ENCODE data around the gene LRCOL1. TPM values are rescaled to one million over a fixed set of nuclear protein-coding genes. Genes with fewer than 3 reads are reported as not detected.
A peak's percentile ranks its signal among the peaks of the same experiment; 100 is the strongest.

Gene LRCOL1
- total and polyA plus RNA-seq, 2 of the 13 experiments (the other 11 are each of a cell fraction or from before 2014, with no cell fraction given) = not detected

DNA sequence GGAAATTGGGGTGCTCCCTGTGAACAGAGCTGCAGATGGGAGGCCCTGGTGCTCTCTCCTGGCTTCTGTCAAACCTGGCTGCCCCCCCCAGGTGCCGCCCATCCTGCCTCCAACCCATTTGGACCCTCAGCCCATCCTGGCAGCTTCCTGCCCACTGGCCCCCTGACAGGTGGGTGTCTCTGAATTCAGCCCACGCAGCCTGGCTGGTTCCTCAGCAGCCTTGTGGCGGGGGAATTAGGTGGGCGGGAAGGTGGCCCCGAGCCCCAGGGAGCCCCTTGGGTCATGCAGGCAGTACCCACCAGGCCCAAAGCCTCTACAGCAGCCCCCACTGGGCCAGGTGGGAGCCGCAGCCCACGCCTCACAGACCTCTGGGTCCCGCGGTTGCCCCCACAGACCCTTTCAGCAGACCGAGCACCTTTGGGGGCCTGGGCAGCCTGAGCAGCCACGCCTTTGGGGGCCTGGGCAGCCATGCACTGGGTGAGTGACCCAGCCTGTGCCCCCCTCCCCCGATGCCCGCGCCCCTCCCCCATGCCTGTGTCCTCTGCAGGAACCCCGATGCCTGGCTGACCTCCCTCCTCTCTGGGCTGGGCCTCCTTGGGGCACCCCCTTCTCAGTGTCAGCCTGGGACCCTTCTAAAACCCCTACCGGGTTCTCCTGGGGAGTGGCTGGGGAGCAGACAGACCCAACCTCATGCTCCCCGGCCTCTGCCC lies 28.9 kb downstream of the LRCOL1 start:
- ChIA-PET POLR2A (no interaction called here), CTCF (ENCODE audit: low intra/inter-chr PET ratio, low total read pairs) (no interaction called here)
- FAIRE-seq = no peak
- Histone ChIP-seq H3K79me2 (ENCODE audit: insufficient read depth, low read length) (no peaks in the 10 kb centered on the region), H3K4me3 (replicated peaks in 1 of 3; ENCODE audit: insufficient read depth in 1 of 3, low read depth in 2 of 3, low read length in 3 of 3) (no peak overlapping the region), H3K27ac (ENCODE audit: extremely low read length, insufficient read depth, low read length) (no peak overlapping the region), H3K9me3 (ENCODE audit: low read length) (no peaks in the 10 kb centered on the region), H3K9ac (ENCODE audit: insufficient read depth, low read depth, low read length) (no peak overlapping the region), H3K4me1 (ENCODE audit: insufficient read depth, low read length) (no peaks in the 10 kb centered on the region), H3K36me3 (replicated peaks in 1 of 2; ENCODE audit: control insufficient read depth in 1 of 2, insufficient read depth in 2 of 2, low read length in 2 of 2) (peaks cover 3 to 7% of the 10 kb centered on the region in 2 experiments; a peak in 2 of 5 replicates), H3K4me2 (ENCODE audit: low read depth, low read length) (no peak overlapping the region), H3K27me3 (ENCODE audit: control insufficient read depth in 1 of 2, insufficient read depth in 2 of 2, low read length in 2 of 2) (no peaks in the 10 kb centered on the region), H4K20me1 (ENCODE audit: insufficient read depth, low read length) (no peaks in the 10 kb centered on the region), H2AFZ (ENCODE audit: low read length) (no peak overlapping the region)
- TF ChIP-seq AGO2 (optimal IDR thresholded peaks at IDR 0.05; ENCODE audit: low read depth, low read length) (peak; percentile 50), NR2F2 (IDR thresholded peaks at IDR 0.05; ENCODE audit: borderline replicate concordance, low read depth) (no peak)
- intact Hi-C loops (cut with micrococcal nuclease; ENCODE audit: unreplicated experiment) (no loop called here), in situ Hi-C loops (cut with HindIII; ENCODE audit: extremely low pct_ligation_motif_present, low pct_unique_long_range_greater_than_20kb) (no loop called here)
- ATAC-seq = no peak
- WGBS (ENCODE audit: low lambda C conversion rate) = 81% methylated on average over 6 of the region's 17 CpGs
- no peak for DNase-seq (ENCODE audit: low spot score)
- BruUV-seq (replicated peaks) = no TSS peak

DNA sequence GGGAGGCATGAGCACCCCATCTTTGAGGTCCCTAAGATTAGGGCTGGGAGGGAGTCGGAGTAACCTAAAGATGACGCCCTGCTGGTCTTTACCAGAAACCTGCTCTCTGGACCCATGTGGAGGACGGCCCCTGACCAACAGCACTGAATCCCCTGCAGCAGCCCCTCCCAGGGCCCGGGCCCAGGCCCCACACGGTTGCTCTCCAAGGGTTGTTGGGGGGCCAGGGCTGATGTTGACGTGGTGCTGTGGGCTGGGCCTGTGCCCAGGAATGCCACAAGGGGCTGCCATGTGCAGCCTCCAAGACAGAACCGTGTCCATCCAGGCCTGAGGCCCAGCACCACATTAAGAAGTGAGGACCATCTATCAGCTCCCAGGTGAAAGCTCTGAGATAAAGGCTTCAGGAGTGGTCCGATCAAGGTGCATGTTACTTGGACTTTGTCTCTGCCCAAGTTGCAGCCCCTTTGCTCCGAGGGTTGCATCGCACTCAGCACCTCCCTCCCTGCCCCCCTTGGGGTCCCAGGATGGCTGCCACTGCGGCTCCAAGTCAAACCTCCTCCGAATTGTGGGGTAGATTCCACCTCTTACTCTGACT lies 29.6 kb downstream of the LRCOL1 start:
- DNase-seq (ENCODE audit: low spot score) = no peak
- no peak for FAIRE-seq
- ChIA-PET POLR2A (no interaction called here), CTCF (ENCODE audit: low intra/inter-chr PET ratio, low total read pairs) (no interaction called here)
- Histone ChIP-seq H3K4me1 (ENCODE audit: insufficient read depth, low read length) (no peaks in the 10 kb centered on the region), H3K9ac (ENCODE audit: insufficient read depth, low read depth, low read length) (no peak overlapping the region), H3K36me3 (replicated peaks in 1 of 2; ENCODE audit: control insufficient read depth in 1 of 2, insufficient read depth in 2 of 2, low read length in 2 of 2) (peaks cover 3 to 7% of the 10 kb centered on the region in 2 experiments; a peak in 2 of 5 replicates), H3K9me3 (ENCODE audit: low read length) (no peaks in the 10 kb centered on the region), H2AFZ (ENCODE audit: low read length) (no peak overlapping the region), H4K20me1 (ENCODE audit: insufficient read depth, low read length) (no peaks in the 10 kb centered on the region), H3K4me2 (ENCODE audit: low read depth, low read length) (no peak overlapping the region), H3K4me3 (replicated peaks in 1 of 3; ENCODE audit: insufficient read depth in 1 of 3, low read depth in 2 of 3, low read length in 3 of 3) (no peak overlapping the region), H3K79me2 (ENCODE audit: insufficient read depth, low read length) (no peaks in the 10 kb centered on the region), H3K27ac (ENCODE audit: extremely low read length, insufficient read depth, low read length) (no peak overlapping the region), H3K27me3 (ENCODE audit: control insufficient read depth in 1 of 2, insufficient read depth in 2 of 2, low read length in 2 of 2) (no peaks in the 10 kb centered on the region)
- intact Hi-C loops (cut with micrococcal nuclease; ENCODE audit: unreplicated experiment) = no loop called here
- WGBS (ENCODE audit: low lambda C conversion rate) = 94% methylated on average over 7 of the region's 12 CpGs
- ATAC-seq = no peak
- no peak for TF ChIP-seq WIZ (CRISPR knock-in tag; IDR thresholded peaks at IDR 0.05)
- TF ChIP-seq ZNF24 (IDR thresholded peaks at IDR 0.05) = no peak
- peak; percentile 97 for TF ChIP-seq ZNF329 (CRISPR knock-in tag; IDR thresholded peaks at IDR 0.05; ENCODE audit: low read depth)
- no peak for TF ChIP-seq ZMAT3 (CRISPR knock-in tag; conservative IDR thresholded peaks at IDR 0.05)
- TF ChIP-seq U2AF2 (IDR thresholded peaks at IDR 0.05; ENCODE audit: low read depth, low read length) = no peak
- in situ Hi-C loops (cut with HindIII; ENCODE audit: extremely low pct_ligation_motif_present, low pct_unique_long_range_greater_than_20kb) = no loop called here
- BruUV-seq (replicated peaks) = no TSS peak

Measured in HepG2 (cell line).